Testis (tissue), 3 donors: ENCODE data around the gene MYBPC2. TPM values are rescaled to one million over a fixed set of nuclear protein-coding genes. Genes with fewer than 3 reads are reported as not detected.

Source experiments
- DNase-seq: peaks from one replicate; pipeline ENCODE4 v3.0.0-alpha.2; 2019
- H3K27ac ChIP-seq, 2 donors: fragments of 200-600 bp; sonication (generic); one replicate each; pipeline ENCODE4 v1.5.1; 2019
- H3K27me3 ChIP-seq: fragments of 200-600 bp; sonication (generic); one replicate; pipeline ENCODE4 v1.5.1; 2019
- H3K36me3 ChIP-seq: fragments of 200-600 bp; sonication (generic); one replicate; pipeline ENCODE4 v1.5.1; 2017; ENCODE audit warnings: low read depth; ENCODE audit errors: missing control alignments
- H3K4me1 ChIP-seq: fragments of 200-600 bp; sonication (generic); one replicate; pipeline ENCODE4 v1.5.1; 2019
- H3K4me3 ChIP-seq, 2 donors: fragments of 200-600 bp; sonication (generic); one replicate each; pipeline ENCODE4 v1.5.1; 2017 to 2019
- H3K9me3 ChIP-seq: fragments of 200-600 bp; sonication (generic); one replicate; pipeline ENCODE4 v1.5.1; 2017
- CTCF ChIP-seq, 3 experiments: fragments of 450-650 bp in 2 of 3; fragments of 200-600 bp in 1 of 3; sonication (generic) in 1 of 3; IDR thresholded peaks; one replicate each; pipeline ENCODE4 v1.5.1; 2016 to 2019; ENCODE audit warnings: antibody characterized with exemption in 3 of 3, mild to moderate bottlenecking in 2 of 3, moderate library complexity in 1 of 3
- POLR2A ChIP-seq: fragments of 450-650 bp; IDR thresholded peaks from one replicate; pipeline ENCODE4 v1.6.1; 2017; ENCODE audit warnings: antibody characterized with exemption, mild to moderate bottlenecking, moderate library complexity
- WGBS, 2 donors: methylation state at CpG; one replicate each; pipeline ENCODE4 v1.1.5; 2018; 5-methylcytosine and 5-hydroxymethylcytosine counted together
- intact Hi-C: fragments of 100-400 bp; cut with DNase I; formaldehyde crosslinking; loops from one replicate; pipeline ENCODE4 v1.15.1; 2023; ENCODE audit warnings: low total_unique reads
- polyA plus RNA-seq: library from polyadenylated mRNA; stranded (reverse); fragments of 350-450 nt; fragmentation: Illumina TruSeq; extraction: RNeasy Lipid Tissue Mini Kit (QIAGEN cat#74804); gene quantifications from one replicate; pipeline ENCODE4 v1.2.3, GENCODE V29; 2014; ENCODE audit warnings: low read depth, low replicate concordance; ENCODE audit not compliant: insufficient read depth
- total RNA-seq, 2 donors: library from RNA; depleted of rRNA; stranded (reverse); fragments of >200 nt; gene quantifications; one replicate each; pipeline ENCODE4 v1.2.3, GENCODE V29; 2016

The MYBPC2 gene
- total and polyA plus RNA-seq, 3 donors from 2014 or later, result 0.31 to 3.2 (median 0.63) TPM

- no peak for DNase-seq
- intact Hi-C loops, result loop anchor here (10.0 kb wide), 1 partner anchor 54 kb away; the partner anchor contains the start of gene NAPSA
- TF ChIP-seq POLR2A (no peak), CTCF (IDR thresholded peaks at IDR 0.05) (no peak)
- Histone ChIP-seq H3K9me3 (no peaks in the 10 kb centered on the region), H3K36me3 (no peaks in the 10 kb centered on the region), H3K27ac (no peak within 1 kb of the TSS), H3K4me3 (no peak within 1 kb of the TSS), H3K4me1 (peaks cover 7% of the 10 kb centered on the region), H3K27me3 (no peaks in the 10 kb centered on the region)
- 49 to 52% methylated on average over 21 to 33 of the region's 34 CpGs for WGBS, 2 donors
These were observed 14.3 kb upstream of the MYBPC2 start, which contains the start of gene SPIB for GRCh38 chr19:50418176-50419021. Gene SPIB, plus strand, starts transcription at chr19:50418938. Its CDS starts 25 bp downstream, at chr19:50418963.

DNA sequence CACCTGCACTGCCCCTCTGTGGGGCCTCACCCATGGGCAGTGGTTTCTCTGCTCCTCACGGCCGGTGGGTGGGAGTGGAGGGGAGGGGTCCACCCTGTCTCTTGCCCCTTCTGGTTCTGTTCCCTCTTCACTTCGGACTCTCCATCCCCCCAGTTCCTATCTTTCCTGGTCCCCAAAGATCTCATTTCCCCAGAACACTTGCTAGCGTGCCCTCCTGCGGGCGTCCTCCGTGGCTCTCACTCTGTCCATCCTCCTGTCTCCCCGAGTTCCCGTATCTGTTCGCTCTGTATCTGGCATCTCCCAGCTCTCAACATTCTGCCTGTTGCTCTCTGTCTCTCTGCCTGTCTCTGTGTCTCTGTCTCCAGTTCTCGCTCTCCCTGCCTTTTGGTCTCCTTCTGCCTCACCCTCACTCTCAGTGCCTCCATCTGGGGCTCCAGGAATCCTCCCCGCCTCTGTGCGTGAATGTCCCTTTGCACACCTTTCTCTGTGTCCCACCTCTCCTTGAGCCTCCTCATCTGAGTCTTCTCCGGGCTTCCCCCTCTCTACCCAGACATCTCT, 13.6 kb upstream of the MYBPC2 start:
- no peak for DNase-seq
- Histone ChIP-seq H3K27me3 (no peaks in the 10 kb centered on the region), H3K4me1 (peaks cover 7% of the 10 kb centered on the region), H3K4me3 (no peak overlapping the region), H3K36me3 (no peaks in the 10 kb centered on the region), H3K27ac (no peak overlapping the region), H3K9me3 (no peaks in the 10 kb centered on the region)
- WGBS, 2 donors, result 36 to 48% methylated on average over 14 of the region's 14 CpGs
- no peak for TF ChIP-seq POLR2A
- no peak for TF ChIP-seq CTCF (IDR thresholded peaks at IDR 0.05)
- intact Hi-C loops, result loop anchor here (10.0 kb wide), 1 partner anchor 54 kb away; the partner anchor contains the start of gene NAPSA

DNA sequence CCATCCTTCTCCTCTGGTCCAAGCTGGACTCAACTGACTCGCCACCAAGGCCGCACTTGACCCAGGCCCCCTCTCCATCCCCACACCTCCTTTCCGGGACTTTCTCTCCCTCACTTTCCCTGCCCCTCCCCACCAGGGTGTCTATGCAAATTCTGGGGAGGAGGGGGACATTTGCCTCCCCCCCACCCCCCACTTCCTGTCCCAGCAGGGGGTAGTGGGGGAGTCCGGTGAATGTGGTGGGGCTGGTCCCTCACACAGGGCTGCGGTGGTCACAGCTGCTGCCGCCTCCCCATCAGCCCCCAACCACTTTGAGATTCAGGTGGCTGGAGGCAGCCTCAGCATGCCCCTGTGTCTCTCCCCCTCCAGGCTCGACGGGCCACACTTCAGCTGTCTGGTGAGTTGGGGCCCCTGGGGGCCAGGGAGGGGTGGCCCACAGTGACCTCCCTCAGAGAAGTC, 13.1 kb upstream of the MYBPC2 start:
- H3K4me3 ChIP-seq, result no peak overlapping the region
- WGBS, 2 donors, result 46 to 53% methylated on average over 8 of the region's 8 CpGs

DNA sequence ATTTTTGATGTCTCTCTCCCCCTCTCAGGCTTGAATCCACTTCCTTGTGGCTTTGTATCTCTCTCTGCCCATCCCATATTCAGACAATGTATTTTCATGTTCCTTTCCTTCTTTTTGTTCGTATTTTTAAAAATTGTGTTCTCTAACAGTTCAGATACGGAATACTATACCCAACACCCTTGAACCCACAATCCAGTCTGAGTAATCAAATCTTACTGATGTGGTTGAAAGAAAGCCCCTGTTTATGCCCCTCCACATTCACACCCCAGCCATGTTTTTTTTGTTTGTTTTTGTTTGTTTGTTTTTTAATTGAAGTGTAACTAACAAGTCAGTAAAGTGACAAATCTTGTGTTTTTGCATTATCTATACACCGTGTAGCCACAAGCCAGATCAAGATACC, 12.6 kb upstream of the MYBPC2 start:
- Histone ChIP-seq H3K36me3 (no peaks in the 10 kb centered on the region), H3K9me3 (no peaks in the 10 kb centered on the region), H3K27me3 (no peaks in the 10 kb centered on the region), H3K4me3 (no peak overlapping the region), H3K27ac (no peak overlapping the region), H3K4me1 (peaks cover 7% of the 10 kb centered on the region)
- TF ChIP-seq CTCF (IDR thresholded peaks at IDR 0.05) (no peak), POLR2A (no peak)
- 49 to 66% methylated on average over 3 of the region's 3 CpGs for WGBS, 2 donors
- intact Hi-C loops, result no loop called here
- no peak for DNase-seq

More for the DNA sequence above, 13.1 kb upstream of the MYBPC2 start:
- no peak overlapping the region for H3K27ac ChIP-seq
- intact Hi-C loops, result loop anchor here (10.0 kb wide), 1 partner anchor 55 kb away; the partner anchor contains the start of gene NAPSA
- no peaks in the 10 kb centered on the region for H3K9me3 ChIP-seq
- H3K4me1 ChIP-seq, result peaks cover 7% of the 10 kb centered on the region
- H3K36me3 ChIP-seq, result no peaks in the 10 kb centered on the region
- no peak for DNase-seq
- TF ChIP-seq CTCF (IDR thresholded peaks at IDR 0.05) (no peak), POLR2A (no peak)
- H3K27me3 ChIP-seq, result no peaks in the 10 kb centered on the region
